HK-2 (cell line): ENCODE data around the gene SLC25A6.
"Not testable (repeated sequence)": the region's sequence is repeated elsewhere in the genome, so short reads cannot be mapped to it uniquely, and the experiment has no call there.

Experiments
- DNase-seq: peaks from one replicate; pipeline ENCODE4 v3.0.0-alpha.2; 2018; ENCODE audit not compliant: unreplicated experiment

SLC25A6 gene

DNA sequence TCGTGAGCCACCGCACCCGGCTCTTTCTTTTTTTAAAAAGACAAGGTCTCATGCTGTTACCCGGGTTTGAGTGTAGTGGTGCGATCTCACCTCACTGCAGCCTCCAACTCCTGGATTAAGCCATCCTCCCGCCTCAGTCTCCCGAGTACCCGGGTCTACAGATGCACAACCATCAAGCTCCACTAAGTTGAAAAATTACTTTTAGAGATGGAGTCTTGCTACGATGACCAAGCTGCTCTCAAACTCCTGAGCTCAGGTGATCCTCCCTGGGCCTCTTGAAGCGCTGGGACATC, 2.0 kb downstream of the SLC25A6 start:
- DNase-seq = no peak

GRCh38 chrX:1389181-1389992, 2.5 kb downstream of the SLC25A6 start:
- no peak for DNase-seq

DNA sequence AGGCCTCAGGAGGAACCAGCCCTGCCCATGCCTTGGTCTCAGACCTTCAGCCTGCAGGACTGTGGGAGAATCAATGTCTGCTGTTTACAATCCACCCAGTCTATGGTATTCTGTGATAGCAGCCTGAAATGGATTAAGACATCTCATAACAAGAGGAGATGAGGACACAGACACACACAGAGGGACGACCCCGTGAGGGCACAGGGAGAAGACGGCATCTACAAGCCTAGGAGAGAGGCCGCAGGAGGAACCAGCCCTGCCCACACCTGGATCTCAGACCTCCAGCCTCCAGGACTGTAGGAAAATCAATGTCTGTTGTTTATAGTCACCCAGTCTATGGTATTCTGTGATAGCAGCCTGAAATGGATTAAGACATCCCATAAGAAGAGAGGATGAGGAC, 3.3 kb downstream of the SLC25A6 start:
- DNase-seq = no peak

- DNase-seq = no peak
Measured at GRCh38 chrX:1387141-1387776, 4.7 kb downstream of the SLC25A6 start.

- no peak for DNase-seq
Measured at GRCh38 chrX:1386338-1387127, 5.4 kb downstream of the SLC25A6 start.

GRCh38 chrX:1385253-1386223, 6.4 kb downstream of the SLC25A6 start:
- DNase-seq = no peak

- DNase-seq = no peak
Measured at GRCh38 chrX:1384658-1385252, 7.2 kb downstream of the SLC25A6 start.

GRCh38 chrX:1380672-1381233, 11.2 kb downstream of the SLC25A6 start:
- no peak for DNase-seq

GRCh38 chrX:1378306-1378759, 13.6 kb downstream of the SLC25A6 start:
- no peak for DNase-seq

DNA sequence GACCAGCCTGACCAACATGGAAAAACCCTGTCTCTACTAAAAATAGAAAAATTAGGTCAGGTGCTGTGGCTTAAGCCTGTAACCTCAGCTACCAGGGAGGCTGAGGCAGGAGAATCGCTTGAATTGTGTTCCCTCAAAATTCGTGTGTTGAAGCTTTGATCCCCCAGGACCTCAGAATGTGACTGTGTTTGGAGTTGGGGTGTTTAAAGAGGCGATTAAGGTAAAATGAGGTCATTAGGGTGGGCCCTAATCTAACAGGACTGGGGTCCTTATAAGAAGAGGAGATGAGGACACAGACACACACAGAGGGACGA, 23.6 kb downstream of the SLC25A6 start:
- DNase-seq = no peak

- DNase-seq = not testable (repeated sequence)
Measured at GRCh38 chrX:1366363-1366762, 25.6 kb downstream of the SLC25A6 start.

GRCh38 chrX:1361910-1362309, 30.0 kb downstream of the SLC25A6 start:
- no peak for DNase-seq

GRCh38 chrX:1361275-1361674, 30.6 kb downstream of the SLC25A6 start:
- DNase-seq = no peak

DNA sequence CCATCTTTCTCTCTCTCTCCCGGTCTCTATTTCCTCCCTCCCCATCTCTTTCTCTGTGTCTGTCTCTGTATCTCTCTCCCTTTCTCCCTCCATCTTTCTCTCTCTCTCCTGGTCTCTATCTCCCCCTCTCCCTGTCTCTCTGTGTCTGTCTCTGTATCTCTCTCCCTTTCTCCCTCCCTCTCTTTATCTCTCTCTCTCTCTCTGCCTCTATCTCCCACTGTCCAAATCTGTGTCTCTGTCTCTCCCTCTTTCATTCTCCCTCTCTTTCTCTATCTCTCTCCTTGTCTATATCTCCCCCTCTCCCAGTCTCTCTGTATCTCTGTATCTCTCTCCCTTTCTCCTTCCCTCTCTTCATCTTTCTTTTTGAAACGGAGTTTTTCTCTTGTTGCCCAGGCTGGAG, 31.7 kb downstream of the SLC25A6 start:
- no peak for DNase-seq

DNA sequence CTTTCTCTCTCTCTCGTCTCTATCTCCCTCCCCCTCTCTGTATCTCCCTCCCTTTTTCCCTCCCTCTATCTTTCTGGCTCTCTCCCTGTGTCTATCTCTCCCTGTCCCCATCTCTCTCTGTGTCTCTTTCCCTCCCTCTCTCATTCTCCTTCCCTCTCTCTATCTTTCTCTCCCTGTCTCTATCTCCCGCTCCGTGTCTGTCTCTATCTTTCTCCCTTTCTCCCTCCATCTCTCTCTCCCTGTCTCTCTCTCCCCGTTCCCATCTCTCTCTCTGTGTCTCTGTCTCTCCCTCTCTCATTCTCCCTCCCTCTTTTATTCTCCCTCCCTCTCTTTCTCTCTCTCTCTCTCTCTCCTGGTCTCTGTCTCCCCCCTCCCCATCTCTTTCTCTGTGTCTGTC, 32.4 kb downstream of the SLC25A6 start:
- DNase-seq = no peak

DNA sequence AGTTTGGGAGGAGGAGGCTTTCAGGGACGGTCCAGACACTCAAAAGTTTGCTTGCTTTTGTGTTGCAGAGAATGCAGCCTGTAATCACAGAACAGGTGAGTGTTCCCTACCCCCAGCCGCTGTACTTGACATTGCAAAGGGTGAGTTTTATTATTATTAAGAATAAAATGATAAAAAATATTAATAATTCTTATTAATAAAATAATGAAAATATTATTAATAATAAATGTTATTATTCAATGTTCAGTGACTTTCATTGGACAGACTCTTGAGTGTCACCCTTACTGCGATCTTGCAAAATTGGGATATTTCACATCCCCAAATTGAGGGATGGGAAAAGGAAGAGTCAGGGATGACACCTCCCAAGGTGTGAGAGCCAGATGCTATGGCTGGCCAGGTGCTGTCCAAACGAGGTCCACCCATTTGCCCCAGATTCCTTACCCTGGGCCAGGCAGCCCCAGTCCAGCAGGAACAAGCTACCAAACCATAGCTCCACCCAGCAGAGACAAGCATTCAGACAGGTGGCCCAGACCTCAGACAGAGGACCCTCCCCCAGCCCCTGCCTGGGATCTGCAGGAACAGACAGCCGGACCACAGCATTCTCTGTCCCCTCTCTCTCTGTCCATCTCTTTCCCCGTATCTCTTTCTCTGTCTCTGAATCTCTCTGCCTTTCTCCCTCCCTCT, 33.0 kb downstream of the SLC25A6 start:
- no peak for DNase-seq

DNA sequence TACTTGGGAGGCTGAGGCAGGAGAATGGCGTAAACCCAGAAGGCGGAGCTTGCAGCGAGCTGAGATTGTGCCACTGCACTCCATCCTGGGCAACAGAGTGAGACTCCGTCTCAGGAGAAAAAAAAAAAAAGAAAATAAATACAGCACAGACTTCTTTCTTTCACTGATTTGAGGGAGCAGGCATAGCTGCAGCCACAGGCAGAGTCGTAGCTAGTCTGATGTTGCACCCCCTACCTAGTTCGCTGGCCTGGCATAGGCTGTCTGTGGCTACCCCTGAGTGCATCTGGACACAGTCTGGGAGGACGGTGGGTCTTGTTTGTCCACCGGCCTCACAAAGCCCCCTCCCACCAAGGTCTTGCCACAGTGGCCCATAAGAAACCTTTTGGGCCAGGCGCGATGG, 33.9 kb downstream of the SLC25A6 start:
- no peak for DNase-seq

DNA sequence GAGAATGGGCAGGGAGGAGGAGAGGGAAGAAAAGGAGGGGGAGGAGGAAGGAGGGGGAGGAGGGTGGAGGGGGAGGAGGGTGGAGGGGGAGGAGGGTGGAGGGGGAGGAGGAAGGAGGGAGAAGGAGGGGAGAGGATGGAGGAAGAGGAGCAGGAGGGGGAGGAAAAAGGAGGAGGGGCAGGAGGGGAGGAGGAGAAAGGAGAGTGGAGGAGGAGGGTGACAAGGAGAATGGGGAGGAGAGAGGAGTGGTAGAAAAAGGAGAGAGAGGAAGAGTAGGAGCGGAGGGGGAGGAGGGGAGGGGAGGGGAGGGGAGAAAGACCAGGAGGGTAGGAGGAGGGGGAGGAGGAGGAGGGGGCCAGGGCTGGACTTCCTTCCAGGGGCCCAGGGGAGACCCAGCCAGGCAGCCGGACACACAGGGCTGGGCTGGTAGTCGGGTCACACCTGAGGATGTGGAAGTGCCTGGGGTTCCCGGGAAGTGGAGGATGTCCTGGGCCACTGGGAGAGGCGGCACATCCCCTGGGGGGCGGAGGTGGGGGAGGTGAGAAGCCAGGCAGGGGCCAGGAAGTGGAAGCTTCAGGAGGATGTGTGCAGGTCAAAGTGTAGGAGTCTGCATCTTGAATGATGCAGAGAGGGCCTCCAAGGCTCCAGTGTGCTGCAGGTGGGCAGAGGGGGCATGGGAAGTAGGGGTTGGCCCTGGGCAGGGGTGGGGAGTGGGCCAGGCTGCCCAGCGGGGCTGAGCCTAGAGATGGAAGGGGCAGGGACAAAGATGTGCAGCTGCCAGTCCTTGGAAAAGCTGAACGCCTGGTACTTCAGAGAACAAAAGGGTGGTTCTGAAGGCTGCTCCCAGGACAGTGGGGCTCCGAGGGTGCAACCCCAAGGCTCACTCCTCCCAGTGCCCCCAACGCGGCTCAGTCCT, 36.5 kb downstream of the SLC25A6 start:
- DNase-seq = no peak
